HG03280 (cell line): ENCODE measurements around the gene CWH43.
A peak's percentile ranks its signal among the peaks of the same experiment; 100 is the strongest.
"Not testable (repeated sequence)": the region's sequence is repeated elsewhere in the genome, so short reads cannot be mapped to it uniquely, and the experiment has no call there.

Source experiments
- ATAC-seq: cut with Tn5 transposase; IDR thresholded peaks from one replicate; pipeline ENCODE4 v1.9.1; 2021; ENCODE audit warnings: mild to moderate bottlenecking, moderate library complexity; ENCODE audit not compliant: unreplicated experiment

CWH43 gene

GRCh38 chr4:48985976-48986653 is at the start of gene CWH43:
TSS of gene CWH43 (plus strand) at chr4:48986275. CDS start at chr4:48986430, 155 bp downstream.
- ATAC-seq = no peak

- no peak for ATAC-seq
These were observed 49.0 kb upstream of the CWH43 start for GRCh38 chr4:48937033-48937432.

DNA sequence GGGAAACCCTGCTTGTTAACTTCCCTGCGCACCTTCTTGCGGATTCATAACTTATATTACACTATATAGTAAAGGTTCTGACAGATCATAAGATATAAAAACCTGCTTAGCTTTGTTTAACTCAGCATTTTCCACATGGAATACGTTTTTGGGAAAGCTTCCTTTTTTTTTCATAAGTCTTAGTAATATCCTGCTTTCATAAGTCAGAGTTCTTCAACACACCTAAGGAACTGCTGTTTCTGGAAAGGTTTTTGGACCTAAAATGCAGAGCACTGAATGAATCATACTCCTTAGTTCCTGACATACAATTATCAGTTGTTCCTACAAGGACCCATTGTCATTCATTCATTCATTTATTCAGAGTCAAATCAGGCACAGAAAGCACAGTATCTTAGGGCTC is 47.2 kb upstream of the CWH43 start:
- ATAC-seq = no peak

GRCh38 chr4:48939785-48940184 is 46.3 kb upstream of the CWH43 start:
- no peak for ATAC-seq

DNA sequence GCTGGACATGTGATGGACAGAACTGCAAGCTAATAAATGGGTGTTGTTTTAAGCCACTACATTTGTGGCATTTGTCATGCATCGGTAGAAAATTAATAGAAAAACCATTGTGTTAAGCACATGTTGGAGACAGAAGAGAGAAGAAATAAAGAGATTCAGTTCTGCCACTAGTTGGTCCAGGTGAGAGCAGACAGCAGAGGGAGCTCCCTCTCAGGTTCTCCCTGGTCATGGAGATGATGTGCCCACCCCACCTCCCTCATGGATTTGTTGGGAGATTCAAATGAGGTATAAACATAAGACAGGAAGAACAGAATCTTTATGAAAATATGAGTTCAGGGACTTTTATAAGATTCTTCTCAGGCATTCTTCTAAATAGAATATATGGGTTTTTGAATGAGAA is 42.7 kb upstream of the CWH43 start:
- no peak for ATAC-seq

DNA sequence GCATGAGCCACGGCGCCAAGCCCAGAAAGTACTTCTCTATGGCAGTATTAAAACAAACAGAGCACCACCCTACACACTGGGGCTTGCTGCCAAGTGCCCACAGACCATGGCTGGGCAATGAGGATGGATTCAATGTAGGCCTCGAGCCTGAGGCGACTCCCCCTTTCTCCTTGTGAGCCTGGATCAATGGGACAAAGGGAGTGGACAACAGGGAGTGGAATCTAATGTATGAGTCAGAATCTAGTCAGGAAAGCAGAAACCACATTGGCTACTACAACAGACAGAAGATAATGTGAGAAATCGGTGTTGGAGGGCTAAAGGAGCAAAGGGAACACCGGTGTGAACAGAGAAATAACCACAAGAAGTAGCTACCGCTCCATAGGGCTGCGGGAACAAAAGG is 41.8 kb upstream of the CWH43 start:
- ATAC-seq = no peak

DNA sequence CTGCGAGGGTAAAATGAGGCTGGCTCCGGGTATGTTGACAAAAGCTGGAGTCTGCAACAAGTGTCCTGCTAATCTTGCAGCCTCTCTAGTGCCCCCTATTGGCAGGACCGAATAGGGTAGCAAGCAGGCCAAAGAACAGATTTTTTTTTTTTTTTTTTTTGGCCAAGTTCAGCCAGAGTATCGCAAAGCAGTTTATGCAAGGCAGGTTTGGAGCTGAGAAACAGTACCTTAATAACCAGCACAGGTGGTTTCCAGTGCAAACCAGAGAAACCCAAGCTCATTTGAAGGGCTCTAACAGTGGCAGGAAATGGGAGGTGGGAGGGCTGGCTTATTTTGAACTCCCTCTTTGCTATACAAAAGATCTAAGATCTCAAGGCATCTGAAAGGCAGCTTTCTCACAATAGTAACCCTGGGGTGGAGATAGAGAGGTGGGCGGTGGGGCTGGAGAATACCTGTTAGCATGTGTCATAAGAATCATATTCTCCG is 41.3 kb upstream of the CWH43 start:
- no peak for ATAC-seq

GRCh38 chr4:48945981-48946380 is 40.1 kb upstream of the CWH43 start:
- no peak for ATAC-seq

DNA sequence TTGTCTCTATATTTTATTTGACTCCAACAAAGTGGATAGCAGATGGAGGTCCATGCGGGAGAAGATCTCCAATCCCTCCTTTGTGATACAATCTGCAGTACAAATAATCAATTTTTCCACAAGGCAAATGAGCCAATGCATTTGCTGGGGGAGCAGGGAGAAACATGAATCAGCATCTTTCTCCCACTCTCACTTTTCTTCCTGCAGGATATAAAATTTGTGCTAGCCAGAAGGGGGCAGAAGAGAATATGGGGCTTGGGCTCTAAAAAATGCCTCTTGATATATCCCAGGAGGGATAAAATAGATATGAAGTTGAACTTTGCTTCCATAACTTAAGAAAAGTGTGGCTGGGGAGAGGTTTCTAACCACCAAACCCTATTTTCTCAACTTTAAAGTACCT is 38.3 kb upstream of the CWH43 start:
- ATAC-seq = no peak

DNA sequence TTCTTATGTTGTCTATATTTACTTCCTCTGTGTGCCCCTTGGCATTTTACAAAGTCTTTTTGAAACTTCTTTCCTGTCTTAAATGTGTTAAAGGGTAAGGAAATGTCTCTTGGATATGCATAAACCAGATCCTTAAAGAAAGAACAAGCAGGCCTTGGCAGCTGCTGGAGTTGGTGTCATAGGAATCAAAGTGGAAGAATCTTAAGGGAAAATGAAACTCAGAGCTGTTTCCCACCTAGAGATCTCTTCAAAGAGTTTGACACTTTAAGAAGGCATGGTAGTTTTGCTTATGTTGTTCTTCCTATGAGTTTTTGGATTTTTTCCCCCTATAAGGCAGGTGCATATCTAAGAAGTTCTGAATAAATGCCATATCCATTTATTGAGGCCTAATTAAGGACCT is 37.0 kb upstream of the CWH43 start:
- ATAC-seq = no peak

- ATAC-seq = no peak
These were observed 36.4 kb upstream of the CWH43 start for GRCh38 chr4:48949518-48950219.

- no peak for ATAC-seq
These were observed 31.8 kb upstream of the CWH43 start for GRCh38 chr4:48954314-48954713.

DNA sequence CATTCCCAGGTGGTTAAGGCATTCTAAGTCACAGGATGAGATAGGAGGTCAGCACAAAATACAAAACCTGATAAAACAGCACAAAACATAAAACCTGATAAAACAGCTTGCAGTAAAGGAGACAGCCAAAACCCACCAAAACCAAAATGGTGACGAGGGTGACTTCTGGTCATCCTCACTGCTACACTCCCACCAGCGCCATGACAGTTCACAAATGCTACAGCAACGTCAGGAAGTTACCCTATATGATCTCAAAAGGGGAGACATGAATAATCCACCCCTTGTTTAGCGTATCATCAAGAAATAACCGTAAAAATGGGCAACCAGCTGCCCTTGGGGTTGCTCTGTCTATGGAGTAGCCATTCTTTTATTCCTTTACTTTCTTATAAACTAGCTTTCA is 28.7 kb upstream of the CWH43 start:
- not testable (repeated sequence) for ATAC-seq

DNA sequence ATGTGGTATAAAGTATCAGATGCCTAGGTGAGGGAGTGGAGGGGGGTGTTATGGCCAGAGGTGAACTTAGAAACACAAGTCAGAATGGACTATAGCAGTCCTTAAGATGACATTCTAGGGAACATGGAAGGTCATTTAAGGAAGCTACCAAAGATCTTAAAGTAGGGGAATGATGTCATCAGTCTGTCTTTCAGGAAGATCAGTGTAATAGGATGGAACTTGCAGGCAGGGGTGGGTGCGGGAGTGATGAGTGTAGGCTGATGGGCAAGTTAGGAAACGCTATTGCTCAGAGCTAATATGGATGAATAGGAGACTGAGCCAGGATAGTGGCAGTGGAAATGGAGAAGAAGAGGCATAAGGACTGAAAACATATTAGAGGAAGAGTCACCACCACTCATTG is 27.5 kb upstream of the CWH43 start:
- ATAC-seq = no peak

GRCh38 chr4:48960988-48961635 is 25.0 kb upstream of the CWH43 start:
- ATAC-seq = no peak

GRCh38 chr4:48962636-48963035 is 23.4 kb upstream of the CWH43 start:
- no peak for ATAC-seq

DNA sequence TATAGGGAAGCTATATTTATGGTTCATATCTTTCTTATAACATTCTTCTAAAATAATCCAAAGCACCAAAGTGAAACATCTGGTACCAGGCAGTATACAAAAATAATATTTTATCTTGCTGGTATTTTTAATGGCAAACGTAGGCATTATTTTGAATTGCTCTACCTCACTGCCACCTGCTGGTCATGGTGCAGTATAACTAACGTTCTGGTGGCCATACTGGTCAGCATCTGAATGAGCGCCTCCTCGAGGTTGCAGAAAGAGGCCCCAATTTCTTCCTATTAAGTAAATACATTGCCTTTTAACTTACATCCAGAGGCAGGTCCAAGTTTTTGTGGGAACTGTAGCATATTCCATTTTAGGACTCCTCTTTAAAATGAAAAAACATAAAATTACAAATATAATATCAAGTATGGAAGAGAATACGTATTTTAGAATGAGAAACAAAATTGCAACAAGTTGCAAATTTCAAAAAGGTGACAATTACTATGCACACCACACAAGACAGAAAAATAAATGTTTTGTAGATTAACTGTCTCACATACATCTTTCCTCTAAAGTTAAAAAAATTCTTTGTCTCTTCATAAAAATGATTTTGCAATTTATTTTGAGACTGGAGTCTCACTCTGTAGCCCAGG is 22.9 kb upstream of the CWH43 start:
- ATAC-seq = peak; percentile 94

DNA sequence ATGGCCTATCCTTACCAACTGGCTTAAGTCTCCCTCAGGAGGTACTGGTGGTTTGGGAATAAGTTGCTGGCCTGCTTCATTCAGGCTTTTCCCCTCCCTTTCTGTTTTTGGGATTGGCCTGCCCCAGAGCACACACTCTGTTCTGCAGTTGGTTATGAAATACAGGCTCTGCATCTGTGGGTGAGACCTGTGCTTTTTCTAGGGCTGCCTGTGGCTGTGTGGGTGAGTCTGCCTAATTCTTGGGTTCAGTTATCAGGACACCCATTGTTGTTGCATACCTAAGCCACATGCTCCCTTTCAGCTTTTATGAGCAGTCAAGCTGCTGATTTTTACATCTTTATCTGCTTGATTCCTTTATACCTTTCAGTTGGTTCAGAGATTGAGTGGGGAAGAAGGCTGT is 19.0 kb upstream of the CWH43 start:
- no peak for ATAC-seq

GRCh38 chr4:48967631-48968030 is 18.4 kb upstream of the CWH43 start:
- ATAC-seq = no peak

DNA sequence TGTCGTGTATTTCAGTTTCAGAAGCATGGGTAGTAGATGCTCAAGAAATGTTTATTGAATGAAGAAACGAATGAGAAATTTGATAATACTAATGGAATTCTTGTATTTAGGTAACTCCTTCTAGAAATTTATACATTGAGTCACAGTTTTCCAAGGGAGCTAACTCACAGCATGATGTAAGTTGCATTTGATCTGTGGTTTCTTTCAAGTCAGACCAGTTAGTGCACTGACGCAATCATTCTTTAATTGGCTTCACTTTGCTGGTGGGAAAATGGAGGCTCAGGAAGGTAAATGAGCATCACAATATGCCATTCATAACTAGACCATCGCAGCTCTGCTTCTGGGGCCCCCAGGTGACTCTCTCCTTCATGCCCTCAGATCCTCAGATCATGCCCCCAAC is 17.3 kb upstream of the CWH43 start:
- ATAC-seq = no peak

GRCh38 chr4:48970471-48970921 is 15.6 kb upstream of the CWH43 start:
- no peak for ATAC-seq
